GM18867 (cell line): ENCODE results near the gene RPS27A.
"Not testable (repeated sequence)": the region's sequence is repeated elsewhere in the genome, so short reads cannot be mapped to it uniquely, and the experiment has no call there.

ENCODE experiments used
- ATAC-seq: cut with Tn5 transposase; IDR thresholded peaks from one replicate; pipeline ENCODE4 v1.9.1; 2021; ENCODE audit warnings: mild to moderate bottlenecking, moderate library complexity; ENCODE audit not compliant: unreplicated experiment

The RPS27A gene

GRCh38 chr2:55232084-55232862, at the start of gene RPS27A, which contains the start of gene CLHC1:
Gene RPS27A, plus strand, starts transcription at chr2:55232688. Its CDS starts 137 bp downstream, at chr2:55232825.
Gene CLHC1, minus strand, starts transcription at chr2:55232293. Its CDS starts 9,882 bp downstream, at chr2:55222411.
- ATAC-seq, result peak; percentile 88

GRCh38 chr2:55186837-55187236, 45.7 kb upstream of the RPS27A start:
- ATAC-seq, result not testable (repeated sequence)

GRCh38 chr2:55191888-55192287, 40.6 kb upstream of the RPS27A start:
- not testable (repeated sequence) for ATAC-seq

- no peak for ATAC-seq
Measured at GRCh38 chr2:55196526-55196925, 36.0 kb upstream of the RPS27A start.

- ATAC-seq, result no peak
Measured at GRCh38 chr2:55200416-55200815, 32.1 kb upstream of the RPS27A start.

- no peak for ATAC-seq
Measured at GRCh38 chr2:55204536-55204935, 28.0 kb upstream of the RPS27A start.

- ATAC-seq, result no peak
Measured at GRCh38 chr2:55204950-55205349, 27.5 kb upstream of the RPS27A start.

- no peak for ATAC-seq
Measured at GRCh38 chr2:55213822-55214221, 18.7 kb upstream of the RPS27A start.

- ATAC-seq, result no peak
Measured at GRCh38 chr2:55223958-55224760, 8.3 kb upstream of the RPS27A start.

GRCh38 chr2:55224761-55225261, 7.7 kb upstream of the RPS27A start:
- ATAC-seq, result no peak

GRCh38 chr2:55225481-55226020, 6.9 kb upstream of the RPS27A start:
- ATAC-seq, result no peak

GRCh38 chr2:55227437-55228225, 4.9 kb upstream of the RPS27A start:
- not testable (repeated sequence) for ATAC-seq

GRCh38 chr2:55228226-55228563, 4.3 kb upstream of the RPS27A start:
- ATAC-seq, result no peak

GRCh38 chr2:55229221-55229620, 3.3 kb upstream of the RPS27A start:
- no peak for ATAC-seq

GRCh38 chr2:55230551-55230950, 1.9 kb upstream of the RPS27A start:
- ATAC-seq, result no peak

GRCh38 chr2:55231546-55232083, 873 bp upstream of the RPS27A start:
- ATAC-seq, result no peak

GRCh38 chr2:55232863-55233657, 572 bp downstream of the RPS27A start:
- ATAC-seq, result peak; percentile 23

GRCh38 chr2:55233658-55233940, 1.1 kb downstream of the RPS27A start:
- no peak for ATAC-seq

- ATAC-seq, result no peak
Measured at GRCh38 chr2:55235724-55236538, 3.4 kb downstream of the RPS27A start.
